CD4-positive, alpha-beta T cell treated with Interleukin-15 for 4 hours (primary cell): ENCODE results near the gene CPPED1.

Experiments
- DNase-seq: peaks from one replicate; pipeline ENCODE4 v3.0.0-alpha.2; 2020; ENCODE audit warnings: low spot score

CPPED1 gene

GRCh38 chr16:12732600-12732999 is 71.1 kb downstream of the CPPED1 start:
- no peak for DNase-seq

GRCh38 chr16:12729448-12729847 is 74.2 kb downstream of the CPPED1 start:
- no peak for DNase-seq

DNA sequence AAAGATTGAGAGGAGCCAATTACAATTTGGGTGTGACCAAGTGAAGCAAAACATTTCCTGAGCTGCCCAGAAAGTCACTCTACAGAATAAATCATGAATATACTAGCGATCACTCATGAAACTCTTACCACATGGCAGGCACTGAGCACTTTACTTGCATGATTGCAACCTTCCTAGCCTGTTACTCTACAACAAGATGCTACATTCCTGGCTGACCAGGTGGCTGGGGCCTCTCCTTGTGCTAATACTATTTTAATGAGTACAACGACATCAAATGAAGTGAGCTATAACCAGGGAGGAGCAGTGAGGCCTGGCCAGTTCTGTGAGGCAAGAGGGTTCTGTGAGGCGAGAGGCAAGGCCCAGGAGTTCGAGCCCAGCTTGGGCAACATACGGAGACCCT is 75.2 kb downstream of the CPPED1 start:
- no peak for DNase-seq

DNA sequence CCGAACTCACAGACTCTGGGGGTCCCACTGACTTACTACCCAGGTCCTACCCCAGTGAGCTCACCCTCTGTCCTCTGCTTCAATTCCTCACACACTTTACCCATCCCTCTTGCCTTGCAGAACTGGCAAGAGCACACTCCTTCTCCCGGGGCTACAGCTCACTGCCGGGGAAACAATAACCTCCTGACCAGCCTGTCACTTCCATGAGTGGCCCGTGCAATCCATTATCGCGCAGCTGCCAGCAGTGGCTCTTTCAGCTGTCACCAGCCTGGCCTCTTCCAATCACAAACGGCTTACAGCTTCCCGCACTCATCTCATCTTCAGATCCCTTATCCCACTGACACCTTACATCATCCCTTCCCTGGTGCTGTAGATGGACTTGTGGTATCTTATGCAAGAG is 79.5 kb downstream of the CPPED1 start:
- no peak for DNase-seq

GRCh38 chr16:12723681-12724080 is 80.0 kb downstream of the CPPED1 start:
- no peak for DNase-seq

DNA sequence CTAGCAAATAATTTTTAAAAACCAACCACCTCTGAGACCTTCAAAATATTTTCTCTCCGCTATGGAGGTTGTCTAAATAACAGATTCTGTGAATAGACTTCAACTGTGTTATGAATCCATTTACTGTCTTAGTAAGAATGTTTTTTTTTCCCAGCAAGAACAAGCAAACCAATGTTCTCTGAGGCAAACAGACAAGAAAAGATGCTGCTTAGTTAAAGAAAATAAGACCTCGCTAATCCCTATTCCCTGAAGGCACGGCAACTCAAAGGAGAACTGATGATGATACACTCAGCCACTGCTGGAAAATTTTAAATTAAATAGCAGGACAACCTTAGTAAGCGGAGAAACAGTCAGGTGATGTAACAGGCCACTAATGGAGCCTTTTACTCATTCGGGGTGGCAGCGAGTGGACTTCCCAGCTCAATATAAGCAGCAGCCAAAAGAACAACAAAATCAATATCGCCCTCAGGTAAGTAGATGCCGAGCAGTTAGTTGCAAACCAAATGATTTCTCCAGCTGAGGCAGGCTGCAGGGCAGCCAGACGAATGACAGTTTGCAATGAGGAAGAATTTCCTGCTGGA is 81.8 kb downstream of the CPPED1 start:
- DNase-seq: no peak

GRCh38 chr16:12719972-12720371 is 83.7 kb downstream of the CPPED1 start:
- no peak for DNase-seq

DNA sequence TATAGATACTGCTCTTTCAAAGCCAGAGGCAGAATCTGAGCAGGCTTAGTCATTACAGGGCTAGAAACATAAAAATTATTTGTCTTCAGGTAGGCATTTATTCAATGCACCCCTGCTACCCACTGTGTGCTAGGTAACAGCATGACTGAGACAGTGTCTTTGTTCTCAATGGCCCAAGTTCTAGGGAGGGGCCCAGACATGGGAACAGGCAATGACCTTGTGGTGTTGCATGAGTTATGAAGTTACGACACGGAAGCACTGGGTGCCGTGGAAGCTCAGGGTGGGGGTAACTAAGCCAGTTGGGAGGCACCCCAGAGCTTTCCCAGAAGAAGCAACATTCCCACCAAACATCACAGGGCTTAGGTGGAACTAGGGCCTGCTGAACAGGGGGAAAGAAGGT is 87.0 kb downstream of the CPPED1 start:
- no peak for DNase-seq

DNA sequence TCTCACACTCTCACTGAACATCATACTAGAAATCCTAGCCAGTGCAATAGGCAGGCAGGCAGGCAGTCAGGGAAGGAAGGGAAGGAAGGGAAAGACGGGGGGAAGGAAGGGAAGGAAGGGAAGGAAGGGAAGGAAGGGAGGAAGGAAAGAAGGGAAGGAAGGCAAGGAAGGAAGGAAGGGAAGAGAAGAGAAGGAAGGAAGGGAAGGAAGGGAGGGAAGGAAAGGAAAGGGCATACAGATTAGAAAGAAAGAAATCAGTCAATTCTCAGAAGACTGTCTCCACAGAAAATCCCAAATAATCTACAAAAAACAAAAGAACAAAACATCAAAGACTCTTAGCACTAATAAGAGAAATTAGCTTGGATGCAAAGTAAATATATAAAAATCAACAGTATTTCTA is 93.9 kb downstream of the CPPED1 start:
- no peak for DNase-seq

DNA sequence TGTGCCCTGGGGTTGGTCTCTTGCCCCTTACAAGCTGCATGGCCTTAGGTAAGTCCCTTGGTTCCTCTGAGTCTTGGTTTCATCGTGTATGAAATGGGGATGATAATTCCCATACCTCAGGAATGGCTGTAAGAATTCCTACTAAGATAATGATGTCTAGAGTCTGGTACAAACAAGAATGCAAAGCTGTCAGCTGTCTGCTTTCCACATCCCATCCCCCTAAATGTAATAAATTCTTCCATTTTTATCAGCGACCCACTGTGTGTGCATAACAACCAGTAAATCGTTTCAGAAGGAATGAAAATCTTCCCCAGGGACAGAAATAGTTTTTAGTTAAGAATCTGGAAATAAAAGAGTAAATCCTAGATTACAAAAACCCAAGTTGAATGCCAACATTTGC is 95.4 kb downstream of the CPPED1 start:
- no peak for DNase-seq

- no peak for DNase-seq
Observed at GRCh38 chr16:12706628-12707027, 97.1 kb downstream of the CPPED1 start.

- no peak for DNase-seq
Observed at GRCh38 chr16:12704492-12705111, 99.1 kb downstream of the CPPED1 start.

DNA sequence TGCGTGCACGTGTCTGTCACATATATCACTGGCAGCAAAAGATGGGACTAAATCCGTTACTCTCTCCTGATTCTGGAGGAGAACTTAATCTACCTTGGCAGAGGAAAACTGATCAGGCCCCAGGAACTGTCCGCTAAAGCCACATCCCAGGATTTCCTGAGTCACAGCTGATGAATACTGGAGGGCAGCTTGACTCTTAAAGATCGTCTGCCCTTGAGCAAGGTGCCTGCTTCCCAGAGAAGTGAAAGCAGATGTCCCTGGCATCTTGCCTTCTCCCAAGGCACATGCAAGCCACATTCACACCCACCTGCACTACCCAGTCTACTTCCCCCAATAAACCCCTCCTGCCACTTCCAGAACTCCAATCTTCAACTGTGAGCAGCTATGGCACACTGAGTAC is 99.8 kb downstream of the CPPED1 start:
- no peak for DNase-seq

DNA sequence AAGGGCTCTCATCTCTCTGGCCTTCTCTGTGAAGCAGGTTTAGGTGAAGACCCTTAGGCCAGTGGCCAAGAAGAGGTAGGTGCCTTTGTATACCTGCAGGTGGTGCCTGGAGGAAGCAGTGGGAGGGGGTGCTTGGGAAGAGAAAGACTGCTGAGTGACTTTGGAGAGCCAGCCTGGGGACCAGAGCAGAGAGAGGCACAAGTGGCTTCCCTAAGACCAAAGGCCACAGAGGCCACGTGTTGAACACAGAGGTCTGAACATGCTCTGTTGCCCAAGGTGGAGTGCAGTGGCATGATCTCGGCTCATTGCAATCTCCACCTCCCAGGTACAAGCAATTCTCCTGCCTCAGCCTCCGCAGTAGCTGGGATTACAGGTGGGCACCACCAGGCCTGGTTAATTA is 103.5 kb downstream of the CPPED1 start:
- no peak for DNase-seq

DNA sequence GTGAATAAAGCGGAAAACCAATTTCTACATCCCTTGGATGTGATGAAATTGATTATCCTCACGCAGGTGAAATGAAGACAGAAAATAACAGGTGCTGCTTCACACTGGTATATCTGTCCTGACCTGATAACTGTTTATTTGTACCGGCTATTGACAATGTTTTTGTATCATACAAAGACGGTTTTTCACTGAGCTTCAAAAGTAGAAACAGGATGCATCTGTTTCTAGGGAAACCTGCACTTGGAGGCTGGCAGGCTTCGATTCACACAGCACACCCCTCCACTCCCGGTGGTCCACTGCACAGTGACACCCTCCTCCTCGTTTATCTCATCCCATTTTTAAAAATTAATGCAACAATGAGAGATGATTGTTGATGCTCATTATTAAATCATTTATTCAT is 104.5 kb downstream of the CPPED1 start:
- DNase-seq: no peak

GRCh38 chr16:12697437-12697836 is 106.2 kb downstream of the CPPED1 start:
- DNase-seq: no peak

DNA sequence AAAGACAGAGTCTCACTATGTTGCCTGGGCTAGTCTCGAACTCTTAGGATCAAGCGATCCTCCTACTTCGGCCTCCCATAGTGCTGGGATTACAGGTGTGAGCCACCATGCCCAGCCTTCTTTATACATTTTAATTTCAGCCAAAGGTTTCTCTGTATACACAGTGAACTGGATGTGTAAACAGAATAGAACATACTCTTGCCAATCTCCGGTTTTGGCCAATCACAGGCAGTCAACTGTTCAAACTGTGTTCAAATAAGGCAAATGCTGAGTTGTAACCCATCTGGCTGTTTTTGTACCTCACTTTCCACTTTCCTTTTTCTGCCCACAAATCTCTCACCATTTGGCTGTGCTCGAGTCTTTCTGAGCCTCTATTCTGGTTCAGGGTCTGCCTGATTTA is 108.2 kb downstream of the CPPED1 start:
- no peak for DNase-seq

GRCh38 chr16:12690024-12690423 is 113.7 kb downstream of the CPPED1 start:
- DNase-seq: no peak

DNA sequence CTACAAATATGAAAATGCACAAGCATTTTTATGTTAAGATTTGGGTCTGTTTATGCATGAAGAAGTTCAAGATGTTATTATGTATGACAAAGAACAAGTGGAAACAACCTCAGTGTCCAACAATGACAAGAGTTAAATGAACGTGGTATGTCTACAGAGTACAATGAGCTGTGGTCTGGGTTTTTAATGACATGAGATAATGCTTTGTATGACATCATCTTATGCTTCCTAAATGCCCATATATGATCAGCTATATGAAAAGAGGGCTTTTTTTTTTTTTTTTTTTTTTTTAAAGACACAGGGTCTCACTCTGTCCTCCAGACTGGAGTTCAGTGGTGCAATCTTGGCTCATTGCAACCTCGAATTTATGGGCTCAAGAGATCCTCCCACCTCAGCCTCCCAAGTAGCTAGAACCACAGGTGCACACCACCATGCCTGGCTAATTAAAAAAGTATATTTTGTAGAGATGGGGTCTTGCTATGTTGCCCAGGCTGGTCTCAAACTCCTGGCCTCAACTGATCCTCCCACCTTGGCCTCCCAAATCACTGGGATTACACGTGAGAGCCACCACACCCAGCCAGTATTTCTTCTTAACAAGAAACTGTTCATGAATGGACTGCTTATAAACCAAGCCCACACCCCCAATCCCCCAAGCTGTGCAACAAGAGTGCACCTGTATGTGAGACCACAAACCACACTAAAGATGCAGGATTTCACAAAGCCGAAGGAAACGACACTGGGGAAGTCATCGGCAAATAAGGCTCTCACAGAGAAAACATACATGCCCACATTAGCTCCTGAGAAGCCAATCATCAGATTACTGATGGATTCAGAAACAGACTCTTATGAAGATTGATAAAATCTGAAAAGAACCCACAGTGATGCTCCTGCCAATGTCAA is 114.5 kb downstream of the CPPED1 start:
- no peak for DNase-seq

- no peak for DNase-seq
Observed at GRCh38 chr16:12685806-12686205, 117.9 kb downstream of the CPPED1 start.

GRCh38 chr16:12682432-12683165 is 121.1 kb downstream of the CPPED1 start:
- no peak for DNase-seq

DNA sequence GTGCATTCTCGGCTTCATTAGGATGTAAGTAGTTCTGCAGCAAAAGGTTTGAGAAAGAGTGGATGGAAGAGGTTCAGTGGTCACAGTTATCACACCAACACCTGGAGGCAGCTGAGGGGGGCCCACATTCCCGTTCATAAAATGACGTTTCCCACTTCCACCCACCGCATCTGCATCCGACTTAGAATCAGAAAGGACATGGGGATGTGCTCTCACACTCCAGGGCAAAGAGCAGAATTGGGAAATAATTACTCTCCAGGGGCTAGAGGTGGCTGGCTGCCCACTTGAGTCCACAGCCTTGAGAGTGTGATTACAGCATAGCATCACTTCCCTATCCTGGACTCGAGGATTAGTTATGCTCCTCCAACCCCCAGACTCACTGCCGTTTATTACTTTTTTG is 122.0 kb downstream of the CPPED1 start:
- DNase-seq: no peak

DNA sequence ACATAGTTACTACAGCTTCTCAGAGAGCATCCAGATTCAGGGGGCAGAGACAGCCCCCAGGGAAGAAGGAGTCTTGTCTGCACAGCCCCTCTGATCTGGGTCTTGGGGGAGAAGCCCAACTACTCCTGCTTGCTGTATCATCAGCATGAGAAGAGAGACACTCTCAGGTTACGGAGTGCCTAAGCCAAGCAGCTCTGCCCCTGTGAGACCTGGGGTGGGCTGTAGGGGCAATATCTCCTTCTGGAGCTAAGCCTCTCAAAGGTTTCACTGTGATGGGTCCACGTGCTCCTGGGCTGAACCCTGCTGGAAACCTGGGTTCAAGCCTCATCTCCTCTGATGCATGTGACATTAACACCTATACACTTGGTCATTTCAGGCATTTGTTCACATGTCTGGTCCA is 123.2 kb downstream of the CPPED1 start:
- no peak for DNase-seq
